ENCODE data around the gene WDR89. TPM values are rescaled to one million over a fixed set of nuclear protein-coding genes. Genes with fewer than 3 reads are reported as not detected.

The WDR89 gene
- polyA plus RNA-seq, 1 of the 3 experiments (the other 2 are of a cell fraction) = 2.6 TPM

GRCh38 chr14:63596998-63597658 is 44.5 kb downstream of the WDR89 start:
- Histone ChIP-seq H3F3A (replicated peaks; ENCODE audit: insufficient read depth) (no peaks in the 10 kb centered on the region), H3K36me3 (replicated peaks in 1 of 2; ENCODE audit: control insufficient read depth in 1 of 2, insufficient read depth in 2 of 2, low read length in 1 of 2) (peaks cover 16 to 21% of the 10 kb centered on the region in 2 experiments), H3K9me2 (no peaks in the 10 kb centered on the region), H3K9me3 (no peaks in the 10 kb centered on the region), H3K27ac (ENCODE audit: low read depth in 2 of 2, low read length in 1 of 2) (no peak overlapping the region), H3K4me3 (ENCODE audit: low read depth in 2 of 2, low read length in 1 of 2) (no peak overlapping the region), H2AFZ (ENCODE audit: low read depth) (no peak overlapping the region), H3K79me2 (ENCODE audit: insufficient read depth) (no peaks in the 10 kb centered on the region), H3K4me2 (no peak overlapping the region), H3K9ac (no peak overlapping the region), H3K4me1 (ENCODE audit: control insufficient read depth in 1 of 2, insufficient read depth in 2 of 2, low read depth in 1 of 2, low read length in 1 of 2) (no peaks in the 10 kb centered on the region), H4K20me1 (ENCODE audit: insufficient read depth) (no peaks in the 10 kb centered on the region), H3K27me3 (ENCODE audit: insufficient read depth) (no peaks in the 10 kb centered on the region)
- POLR2A ChIA-PET = no interaction called here
- TF ChIP-seq TAF1 (IDR thresholded peaks at IDR 0.05; ENCODE audit: borderline replicate concordance, low read depth, low read length) (no peak), FOSL2 (IDR thresholded peaks at IDR 0.05; ENCODE audit: borderline replicate concordance, low read depth) (no peak), NRF1 (IDR thresholded peaks at IDR 0.05; ENCODE audit: low read depth, low read length) (no peak), FOXM1 (IDR thresholded peaks at IDR 0.05; ENCODE audit: low read depth) (no peak), EZH2phosphoT487 (IDR thresholded peaks at IDR 0.05; ENCODE audit: borderline replicate concordance, low read depth) (no peak), POLR2AphosphoS5 (IDR thresholded peaks at IDR 0.05; ENCODE audit: low read depth, low read length) (no peak), MEF2A (IDR thresholded peaks at IDR 0.05; ENCODE audit: borderline replicate concordance, low read depth) (no peak), GABPA (IDR thresholded peaks at IDR 0.05; ENCODE audit: low read depth) (no peak), RXRA (IDR thresholded peaks at IDR 0.05; ENCODE audit: borderline replicate concordance, low read depth) (no peak)
- 96% methylated on average over 4 of the region's 4 CpGs for WGBS (ENCODE audit: low lambda C conversion rate)
- CTCF ChIA-PET = no interaction called here
- no peak for DNase-seq

GRCh38 chr14:63594455-63595372 is 47.0 kb downstream of the WDR89 start:
- Histone ChIP-seq H3K79me2 (ENCODE audit: insufficient read depth) (no peaks in the 10 kb centered on the region), H3K9ac (no peak overlapping the region), H2AFZ (ENCODE audit: low read depth) (no peak overlapping the region), H3K9me2 (no peaks in the 10 kb centered on the region), H3K27me3 (ENCODE audit: insufficient read depth) (no peaks in the 10 kb centered on the region), H3K4me3 (ENCODE audit: low read depth in 2 of 2, low read length in 1 of 2) (no peak overlapping the region; a peak in 1 of 4 replicates), H3K4me2 (no peak overlapping the region), H3K9me3 (no peaks in the 10 kb centered on the region), H3K4me1 (ENCODE audit: control insufficient read depth in 1 of 2, insufficient read depth in 2 of 2, low read depth in 1 of 2, low read length in 1 of 2) (no peaks in the 10 kb centered on the region), H3K36me3 (replicated peaks in 1 of 2; ENCODE audit: control insufficient read depth in 1 of 2, insufficient read depth in 2 of 2, low read length in 1 of 2) (peaks cover 16 to 21% of the 10 kb centered on the region in 2 experiments), H3K27ac (ENCODE audit: low read depth in 2 of 2, low read length in 1 of 2) (no peak overlapping the region), H3F3A (replicated peaks; ENCODE audit: insufficient read depth) (no peaks in the 10 kb centered on the region), H4K20me1 (ENCODE audit: insufficient read depth) (no peaks in the 10 kb centered on the region)
- CTCF ChIA-PET = interaction anchor here (0.5 kb wide), 1 partner anchor 488 kb away, joined by 3 read pairs; no protein-coding TSS in a partner anchor
- WGBS (ENCODE audit: low lambda C conversion rate) = 98% methylated on average over 38 of the region's 53 CpGs
- POLR2A ChIA-PET = no interaction called here
- DNase-seq = no peak
- TF ChIP-seq ZBTB33 (IDR thresholded peaks at IDR 0.05; ENCODE audit: borderline replicate concordance, low read depth) (no peak), TCF12 (IDR thresholded peaks at IDR 0.05) (no peak), IRF3 (IDR thresholded peaks at IDR 0.05; ENCODE audit: low read depth, low read length) (no peak), TAF1 (IDR thresholded peaks at IDR 0.05; ENCODE audit: borderline replicate concordance, low read depth, low read length) (no peak), NRF1 (IDR thresholded peaks at IDR 0.05; ENCODE audit: low read depth, low read length) (no peak), USF2 (IDR thresholded peaks at IDR 0.05; ENCODE audit: borderline replicate concordance, low read depth, low read length) (no peak), REST (IDR thresholded peaks at IDR 0.05; ENCODE audit: low read depth, low read length) (no peak), RFX5 (IDR thresholded peaks at IDR 0.05; ENCODE audit: low read length) (no peak), FOXM1 (IDR thresholded peaks at IDR 0.05; ENCODE audit: low read depth) (no peak), POLR2AphosphoS5 (IDR thresholded peaks at IDR 0.05; ENCODE audit: low read depth, low read length) (no peak)

Data from SK-N-SH (cell line).